GM23338 (cell line): ENCODE measurements around the gene DRC3.

Experiments used
- CREB1 ChIP-seq: fragments of 250-450 bp; sonication (Bioruptor Pico); IDR thresholded peaks from 2 replicates; pipeline ENCODE4 v1.5.0; 2020; ENCODE audit warnings: low read depth, mild to moderate bottlenecking, moderate library complexity
- ETS1 ChIP-seq: IDR thresholded peaks from 2 replicates; pipeline ENCODE4 v1.6.1; 2016; ENCODE audit warnings: antibody characterized with exemption
- EZH2 ChIP-seq: fragments of 200-600 bp; sonication (generic); IDR thresholded peaks from one replicate; pipeline ENCODE4 v1.8.0; 2017; ENCODE audit warnings: antibody characterized with exemption, mild to moderate bottlenecking, low read depth; ENCODE audit not compliant: unreplicated experiment
- EZH2phosphoT487 ChIP-seq: fragments of 200-600 bp; sonication (generic); IDR thresholded peaks from one replicate; pipeline ENCODE4 v1.8.1; 2018; ENCODE audit warnings: antibody characterized with exemption; ENCODE audit not compliant: unreplicated experiment
- JUNB ChIP-seq: IDR thresholded peaks from one replicate; pipeline ENCODE4 v1.6.1; 2016; ENCODE audit warnings: antibody characterized with exemption; ENCODE audit not compliant: unreplicated experiment
- NANOG ChIP-seq: IDR thresholded peaks from 2 replicates; pipeline ENCODE4 v1.6.1; 2016; ENCODE audit warnings: antibody characterized with exemption, borderline replicate concordance
- POLR2AphosphoS5 ChIP-seq: IDR thresholded peaks from 2 replicates; pipeline ENCODE4 v1.6.1; 2016; ENCODE audit warnings: antibody characterized with exemption, low read depth
- REST ChIP-seq: IDR thresholded peaks from one replicate; pipeline ENCODE4 v1.6.1; 2018; ENCODE audit warnings: antibody characterized with exemption; ENCODE audit not compliant: unreplicated experiment
- STAT1 ChIP-seq: IDR thresholded peaks from one replicate; pipeline ENCODE4 v1.6.1; 2016; ENCODE audit warnings: antibody characterized with exemption; ENCODE audit not compliant: unreplicated experiment
- ZNF114 ChIP-seq: fragments of 250-450 bp; sonication (Bioruptor Pico); IDR thresholded peaks from 2 replicates; pipeline ENCODE4 v1.5.0; 2020; ENCODE audit warnings: mild to moderate bottlenecking, moderate library complexity
- ZNF331 ChIP-seq: fragments of 250-450 bp; sonication (Bioruptor Pico); IDR thresholded peaks from 2 replicates; pipeline ENCODE4 v1.5.0; 2020; ENCODE audit warnings: low read depth, mild to moderate bottlenecking, moderate library complexity
- TF ChIP-seq, protein P1 (sequence below), 2 experiments: fragments of 200-600 bp in 1 of 2; sonication (generic) in 1 of 2; conservative IDR thresholded peaks; 2 replicates each; pipeline versions ENCODE4 v1.5.1 to v1.6.1; 2016 to 2017; ENCODE audit warnings: antibody characterized with exemption in 2 of 2, low read depth in 2 of 2, mild to moderate bottlenecking in 2 of 2, moderate library complexity in 1 of 2
- TF ChIP-seq, protein P2 (sequence below): fragments of 250-450 bp; sonication (Bioruptor Pico); IDR thresholded peaks from 2 replicates; pipeline ENCODE4 v1.5.0; 2020; ENCODE audit warnings: mild to moderate bottlenecking, moderate library complexity

DNA sequence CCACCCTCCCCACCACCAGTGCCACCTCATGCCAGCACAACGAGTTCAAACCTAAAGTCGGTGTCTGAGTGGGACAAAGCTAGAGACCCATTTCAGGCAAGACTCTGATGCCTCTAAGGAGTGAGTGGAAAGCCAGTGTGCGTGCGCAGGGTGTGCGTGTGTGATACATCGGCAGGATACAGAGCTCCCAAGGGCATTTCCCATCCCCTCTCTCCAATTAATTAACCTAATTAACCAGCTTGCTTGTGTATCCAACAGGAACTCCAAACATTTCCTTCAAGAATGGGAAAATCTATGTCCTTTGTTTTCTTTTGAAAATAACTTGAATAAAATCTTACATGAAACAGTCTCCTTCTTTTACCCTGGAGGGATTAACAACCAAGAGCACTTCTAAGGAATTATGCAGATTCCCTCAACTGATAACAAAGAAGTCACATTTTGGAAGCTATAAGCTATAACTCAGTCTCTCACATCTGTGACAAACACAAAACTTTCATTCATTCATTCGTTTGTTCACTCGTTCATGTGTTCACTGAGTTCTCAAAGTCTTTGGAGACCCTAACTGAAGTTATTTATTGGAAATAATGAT, 56.4 kb downstream of the DRC3 start:
- no peak for TF ChIP-seq EZH2
- TF ChIP-seq, protein P1, sequence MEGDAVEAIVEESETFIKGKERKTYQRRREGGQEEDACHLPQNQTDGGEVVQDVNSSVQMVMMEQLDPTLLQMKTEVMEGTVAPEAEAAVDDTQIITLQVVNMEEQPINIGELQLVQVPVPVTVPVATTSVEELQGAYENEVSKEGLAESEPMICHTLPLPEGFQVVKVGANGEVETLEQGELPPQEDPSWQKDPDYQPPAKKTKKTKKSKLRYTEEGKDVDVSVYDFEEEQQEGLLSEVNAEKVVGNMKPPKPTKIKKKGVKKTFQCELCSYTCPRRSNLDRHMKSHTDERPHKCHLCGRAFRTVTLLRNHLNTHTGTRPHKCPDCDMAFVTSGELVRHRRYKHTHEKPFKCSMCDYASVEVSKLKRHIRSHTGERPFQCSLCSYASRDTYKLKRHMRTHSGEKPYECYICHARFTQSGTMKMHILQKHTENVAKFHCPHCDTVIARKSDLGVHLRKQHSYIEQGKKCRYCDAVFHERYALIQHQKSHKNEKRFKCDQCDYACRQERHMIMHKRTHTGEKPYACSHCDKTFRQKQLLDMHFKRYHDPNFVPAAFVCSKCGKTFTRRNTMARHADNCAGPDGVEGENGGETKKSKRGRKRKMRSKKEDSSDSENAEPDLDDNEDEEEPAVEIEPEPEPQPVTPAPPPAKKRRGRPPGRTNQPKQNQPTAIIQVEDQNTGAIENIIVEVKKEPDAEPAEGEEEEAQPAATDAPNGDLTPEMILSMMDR (conservative IDR thresholded peaks at IDR 0.05; ENCODE audit: low read depth in 2 of 2), result no peak
- no peak for TF ChIP-seq POLR2AphosphoS5
- TF ChIP-seq STAT1, result no peak
- no peak for TF ChIP-seq JUNB
- no peak for TF ChIP-seq REST
- TF ChIP-seq CREB1 (CRISPR knock-in tag), result no peak
- no peak for TF ChIP-seq EZH2phosphoT487
- TF ChIP-seq NANOG, result no peak
- no peak for TF ChIP-seq ETS1
- no peak for TF ChIP-seq ZNF331
- TF ChIP-seq, protein P2, sequence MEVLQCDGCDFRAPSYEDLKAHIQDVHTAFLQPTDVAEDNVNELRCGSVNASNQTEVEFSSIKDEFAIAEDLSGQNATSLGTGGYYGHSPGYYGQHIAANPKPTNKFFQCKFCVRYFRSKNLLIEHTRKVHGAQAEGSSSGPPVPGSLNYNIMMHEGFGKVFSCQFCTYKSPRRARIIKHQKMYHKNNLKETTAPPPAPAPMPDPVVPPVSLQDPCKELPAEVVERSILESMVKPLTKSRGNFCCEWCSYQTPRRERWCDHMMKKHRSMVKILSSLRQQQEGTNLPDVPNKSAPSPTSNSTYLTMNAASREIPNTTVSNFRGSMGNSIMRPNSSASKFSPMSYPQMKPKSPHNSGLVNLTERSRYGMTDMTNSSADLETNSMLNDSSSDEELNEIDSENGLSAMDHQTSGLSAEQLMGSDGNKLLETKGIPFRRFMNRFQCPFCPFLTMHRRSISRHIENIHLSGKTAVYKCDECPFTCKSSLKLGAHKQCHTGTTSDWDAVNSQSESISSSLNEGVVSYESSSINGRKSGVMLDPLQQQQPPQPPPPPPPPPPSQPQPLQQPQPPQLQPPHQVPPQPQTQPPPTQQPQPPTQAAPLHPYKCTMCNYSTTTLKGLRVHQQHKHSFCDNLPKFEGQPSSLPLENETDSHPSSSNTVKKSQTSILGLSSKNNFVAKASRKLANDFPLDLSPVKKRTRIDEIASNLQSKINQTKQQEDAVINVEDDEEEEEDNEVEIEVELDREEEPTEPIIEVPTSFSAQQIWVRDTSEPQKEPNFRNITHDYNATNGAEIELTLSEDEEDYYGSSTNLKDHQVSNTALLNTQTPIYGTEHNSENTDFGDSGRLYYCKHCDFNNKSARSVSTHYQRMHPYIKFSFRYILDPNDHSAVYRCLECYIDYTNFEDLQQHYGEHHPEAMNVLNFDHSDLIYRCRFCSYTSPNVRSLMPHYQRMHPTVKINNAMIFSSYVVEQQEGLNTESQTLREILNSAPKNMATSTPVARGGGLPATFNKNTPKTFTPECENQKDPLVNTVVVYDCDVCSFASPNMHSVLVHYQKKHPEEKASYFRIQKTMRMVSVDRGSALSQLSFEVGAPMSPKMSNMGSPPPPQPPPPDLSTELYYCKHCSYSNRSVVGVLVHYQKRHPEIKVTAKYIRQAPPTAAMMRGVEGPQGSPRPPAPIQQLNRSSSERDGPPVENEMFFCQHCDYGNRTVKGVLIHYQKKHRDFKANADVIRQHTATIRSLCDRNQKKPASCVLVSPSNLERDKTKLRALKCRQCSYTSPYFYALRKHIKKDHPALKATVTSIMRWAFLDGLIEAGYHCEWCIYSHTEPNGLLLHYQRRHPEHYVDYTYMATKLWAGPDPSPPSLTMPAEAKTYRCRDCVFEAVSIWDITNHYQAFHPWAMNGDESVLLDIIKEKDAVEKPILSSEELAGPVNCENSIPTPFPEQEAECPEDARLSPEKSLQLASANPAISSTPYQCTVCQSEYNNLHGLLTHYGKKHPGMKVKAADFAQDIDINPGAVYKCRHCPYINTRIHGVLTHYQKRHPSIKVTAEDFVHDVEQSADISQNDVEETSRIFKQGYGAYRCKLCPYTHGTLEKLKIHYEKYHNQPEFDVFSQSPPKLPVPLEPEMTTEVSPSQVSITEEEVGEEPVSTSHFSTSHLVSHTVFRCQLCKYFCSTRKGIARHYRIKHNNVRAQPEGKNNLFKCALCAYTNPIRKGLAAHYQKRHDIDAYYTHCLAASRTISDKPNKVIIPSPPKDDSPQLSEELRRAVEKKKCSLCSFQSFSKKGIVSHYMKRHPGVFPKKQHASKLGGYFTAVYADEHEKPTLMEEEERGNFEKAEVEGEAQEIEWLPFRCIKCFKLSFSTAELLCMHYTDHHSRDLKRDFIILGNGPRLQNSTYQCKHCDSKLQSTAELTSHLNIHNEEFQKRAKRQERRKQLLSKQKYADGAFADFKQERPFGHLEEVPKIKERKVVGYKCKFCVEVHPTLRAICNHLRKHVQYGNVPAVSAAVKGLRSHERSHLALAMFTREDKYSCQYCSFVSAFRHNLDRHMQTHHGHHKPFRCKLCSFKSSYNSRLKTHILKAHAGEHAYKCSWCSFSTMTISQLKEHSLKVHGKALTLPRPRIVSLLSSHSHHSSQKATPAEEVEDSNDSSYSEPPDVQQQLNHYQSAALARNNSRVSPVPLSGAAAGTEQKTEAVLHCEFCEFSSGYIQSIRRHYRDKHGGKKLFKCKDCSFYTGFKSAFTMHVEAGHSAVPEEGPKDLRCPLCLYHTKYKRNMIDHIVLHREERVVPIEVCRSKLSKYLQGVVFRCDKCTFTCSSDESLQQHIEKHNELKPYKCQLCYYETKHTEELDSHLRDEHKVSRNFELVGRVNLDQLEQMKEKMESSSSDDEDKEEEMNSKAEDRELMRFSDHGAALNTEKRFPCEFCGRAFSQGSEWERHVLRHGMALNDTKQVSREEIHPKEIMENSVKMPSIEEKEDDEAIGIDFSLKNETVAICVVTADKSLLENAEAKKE (CRISPR knock-in tag), result no peak
- TF ChIP-seq ZNF114 (CRISPR knock-in tag), result no peak
